Testis (tissue), 2 donors: ENCODE results near the gene HP1BP3.

Experiments used
- POLR2A ChIP-seq: fragments of 450-650 bp; IDR thresholded peaks from one replicate; pipeline ENCODE4 v1.6.1; 2017; ENCODE audit warnings: antibody characterized with exemption, mild to moderate bottlenecking, moderate library complexity
- TF ChIP-seq, protein P1 (sequence below), 3 experiments: fragments of 450-650 bp in 2 of 3; fragments of 200-600 bp in 1 of 3; sonication (generic) in 1 of 3; IDR thresholded peaks; one replicate each; pipeline ENCODE4 v1.5.1; 2016 to 2019; ENCODE audit warnings: antibody characterized with exemption in 3 of 3, mild to moderate bottlenecking in 2 of 3, moderate library complexity in 1 of 3

DNA sequence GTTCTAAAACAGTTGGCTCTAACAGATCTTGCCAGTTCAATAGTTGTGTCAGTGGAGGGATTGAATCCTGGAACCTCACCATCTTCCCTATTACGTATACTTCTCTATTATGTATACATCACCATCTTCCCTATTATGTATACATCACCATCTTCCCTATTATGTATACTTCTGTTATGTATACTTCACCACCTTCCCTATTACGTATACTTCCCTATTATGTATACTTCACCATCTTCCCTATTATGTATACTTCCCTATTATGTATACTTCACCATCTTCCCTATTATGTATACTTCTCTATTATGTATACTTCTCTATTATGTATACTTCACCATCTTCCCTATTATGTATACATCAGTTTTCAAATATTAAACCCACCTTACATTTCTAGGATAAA is 34.4 kb upstream of the HP1BP3 start:
- TF ChIP-seq, protein P1, sequence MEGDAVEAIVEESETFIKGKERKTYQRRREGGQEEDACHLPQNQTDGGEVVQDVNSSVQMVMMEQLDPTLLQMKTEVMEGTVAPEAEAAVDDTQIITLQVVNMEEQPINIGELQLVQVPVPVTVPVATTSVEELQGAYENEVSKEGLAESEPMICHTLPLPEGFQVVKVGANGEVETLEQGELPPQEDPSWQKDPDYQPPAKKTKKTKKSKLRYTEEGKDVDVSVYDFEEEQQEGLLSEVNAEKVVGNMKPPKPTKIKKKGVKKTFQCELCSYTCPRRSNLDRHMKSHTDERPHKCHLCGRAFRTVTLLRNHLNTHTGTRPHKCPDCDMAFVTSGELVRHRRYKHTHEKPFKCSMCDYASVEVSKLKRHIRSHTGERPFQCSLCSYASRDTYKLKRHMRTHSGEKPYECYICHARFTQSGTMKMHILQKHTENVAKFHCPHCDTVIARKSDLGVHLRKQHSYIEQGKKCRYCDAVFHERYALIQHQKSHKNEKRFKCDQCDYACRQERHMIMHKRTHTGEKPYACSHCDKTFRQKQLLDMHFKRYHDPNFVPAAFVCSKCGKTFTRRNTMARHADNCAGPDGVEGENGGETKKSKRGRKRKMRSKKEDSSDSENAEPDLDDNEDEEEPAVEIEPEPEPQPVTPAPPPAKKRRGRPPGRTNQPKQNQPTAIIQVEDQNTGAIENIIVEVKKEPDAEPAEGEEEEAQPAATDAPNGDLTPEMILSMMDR (IDR thresholded peaks at IDR 0.05): no peak
- TF ChIP-seq POLR2A: no peak
